UCSD-AML1 (cell line): ENCODE data around the gene HACD1.
A peak's percentile ranks its signal among the peaks of the same experiment; 100 is the strongest.
"Not testable (repeated sequence)": the region's sequence is repeated elsewhere in the genome, so short reads cannot be mapped to it uniquely, and the experiment has no call there.

ENCODE experiments used
- DNase-seq: peaks from one replicate; lab custom pipeline; 2025; ENCODE audit not compliant: unreplicated experiment; lab: John Stamatoyannopoulos, UW

The HACD1 gene

DNA sequence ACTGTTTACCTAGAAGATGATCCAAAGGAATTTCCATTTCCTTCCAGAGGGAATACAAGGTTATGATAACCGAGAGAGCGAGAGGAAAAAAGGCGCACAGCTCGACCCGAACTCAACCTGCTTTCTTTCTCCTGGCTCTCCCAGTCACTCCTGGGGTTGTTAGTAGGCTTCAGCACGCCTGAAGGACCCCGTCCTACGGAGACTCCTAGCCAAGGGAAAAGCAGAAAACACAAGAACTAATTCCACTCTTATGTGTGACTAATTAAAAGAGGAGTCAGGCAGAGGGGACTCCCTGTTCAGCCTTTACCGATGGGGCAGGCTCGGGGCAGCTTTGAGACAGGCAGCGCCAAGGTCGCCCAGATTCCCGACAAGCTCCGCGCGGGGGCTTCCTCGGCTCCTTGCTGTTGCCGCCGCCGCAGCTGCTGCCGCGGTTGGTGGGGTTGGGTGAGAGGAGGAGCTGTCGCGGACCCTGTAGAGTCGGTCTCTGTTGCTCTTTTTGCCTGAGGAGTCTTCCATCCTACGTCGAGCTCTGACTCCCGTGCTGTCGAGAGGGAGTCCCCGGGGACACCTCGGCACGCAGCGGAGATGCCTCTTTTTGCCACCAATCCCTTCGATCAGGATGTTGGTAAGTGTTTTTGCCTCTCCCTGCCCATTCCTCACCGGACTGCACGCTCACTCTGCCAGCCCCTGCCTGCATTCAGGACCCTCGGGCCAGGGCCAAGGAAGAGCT, 26.7 kb upstream of the HACD1 start, which contains the start of gene STAM:
STAM (plus strand) TSS at position 397 of the 730 bp plus-strand sequence; CDS start at position 586, 189 bp downstream.
- peak; percentile 91 for DNase-seq

DNA sequence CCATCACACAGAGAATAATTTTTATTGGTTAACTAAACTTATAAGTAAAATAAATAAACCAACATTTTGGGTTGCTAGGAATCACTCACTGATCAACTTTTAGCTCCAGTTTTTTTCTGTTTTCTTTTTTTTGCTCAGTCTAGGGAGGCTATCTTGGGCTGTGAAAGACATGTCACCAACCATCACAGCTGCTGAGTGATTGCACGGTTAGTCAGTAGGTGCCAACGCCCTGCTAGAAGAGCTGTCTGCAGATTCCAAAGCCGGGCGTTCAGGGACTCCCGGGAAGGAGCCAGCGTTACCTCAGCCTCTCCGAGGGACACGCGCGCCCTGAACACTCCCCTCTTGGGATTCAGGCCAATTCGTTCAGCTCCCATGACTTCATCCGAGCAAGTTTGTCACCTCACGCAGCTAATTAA, 26.2 kb upstream of the HACD1 start:
- peak; percentile 59 for DNase-seq

GRCh38 chr10:17640331-17640816, 23.2 kb upstream of the HACD1 start:
- DNase-seq: no peak

DNA sequence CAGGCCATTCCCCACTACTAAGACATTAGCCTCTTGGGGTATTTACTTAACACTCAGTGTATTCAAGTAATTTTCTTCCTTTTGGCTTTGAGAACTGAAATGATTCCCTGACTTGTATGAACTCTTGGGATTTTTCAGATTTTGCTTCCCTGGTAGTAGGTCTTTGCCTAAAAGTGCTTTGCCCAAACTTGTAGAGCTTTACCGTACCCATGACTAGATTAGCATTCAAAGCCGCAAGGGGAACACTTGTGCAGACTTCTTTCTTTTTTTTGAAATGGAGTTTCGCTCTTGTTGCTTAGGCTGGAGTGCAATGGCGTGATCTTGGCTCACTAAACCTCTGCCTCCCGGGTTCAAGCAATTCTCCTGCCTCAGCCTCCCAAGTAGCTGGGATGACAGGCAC, 20.7 kb upstream of the HACD1 start:
- no peak for DNase-seq

DNA sequence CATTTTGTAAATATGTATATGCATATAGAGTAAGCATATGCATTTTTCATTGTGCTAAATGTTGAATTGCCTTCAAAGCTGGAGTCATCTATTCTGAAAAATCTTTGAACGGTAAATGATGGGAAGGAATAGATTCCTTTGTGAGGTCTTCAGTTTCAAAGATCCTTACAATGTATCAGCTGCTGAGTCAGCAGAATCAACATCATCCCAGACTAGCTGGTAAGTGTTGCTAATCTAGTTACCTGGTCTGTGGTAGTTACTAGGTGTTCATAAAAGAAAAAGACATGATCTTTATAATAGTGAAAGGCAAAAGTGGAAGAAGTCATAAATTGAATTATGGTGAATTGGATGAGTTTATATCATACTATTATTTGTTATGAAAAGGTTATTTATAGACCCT, 16.2 kb upstream of the HACD1 start:
- DNase-seq: no peak

DNA sequence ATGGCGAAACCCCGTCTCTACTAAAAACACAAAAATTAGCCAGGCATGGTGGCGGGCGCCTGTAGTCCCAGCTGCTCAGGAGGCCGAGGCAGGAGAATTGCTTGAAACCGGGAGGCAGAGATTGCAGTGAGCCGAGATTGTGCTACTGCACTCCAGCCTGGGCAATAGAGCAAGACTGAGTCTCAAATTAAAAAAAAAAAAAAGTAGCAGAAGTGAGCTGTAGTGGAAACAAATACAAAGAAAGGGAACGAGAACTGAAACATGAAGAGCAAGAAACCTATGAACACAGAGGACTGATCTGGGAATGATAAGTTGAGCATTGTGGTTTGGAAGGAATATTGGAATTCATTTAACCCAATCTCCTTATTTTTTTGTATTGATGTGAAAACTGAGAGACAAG, 15.4 kb upstream of the HACD1 start:
- DNase-seq: not testable (repeated sequence)

DNA sequence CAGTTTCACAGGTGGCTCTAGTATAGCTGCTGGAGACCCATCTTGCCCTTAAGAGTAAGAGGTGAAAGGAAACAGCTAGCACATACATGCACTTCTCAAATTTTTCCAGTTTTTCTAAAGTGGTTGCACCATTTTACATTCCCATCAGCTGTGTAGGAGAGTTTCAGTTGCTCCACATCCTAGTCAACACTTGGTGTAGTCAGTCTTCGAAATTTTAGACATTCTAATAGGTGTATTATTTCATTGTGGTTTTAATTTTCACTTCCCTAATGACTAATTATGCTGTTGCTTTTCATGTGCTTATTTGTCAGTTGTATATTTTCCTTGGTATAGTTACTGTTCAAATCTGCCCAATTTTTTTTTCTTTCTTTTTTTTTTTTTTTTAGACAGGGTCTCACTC, 9.5 kb upstream of the HACD1 start:
- no peak for DNase-seq

- no peak for DNase-seq
Observed at GRCh38 chr10:17624996-17625395, 7.8 kb upstream of the HACD1 start.

- DNase-seq: no peak
Observed at GRCh38 chr10:17622061-17622460, 4.9 kb upstream of the HACD1 start.

GRCh38 chr10:17616403-17617030, 657 bp downstream of the HACD1 start:
- peak; percentile 65 for DNase-seq

GRCh38 chr10:17609523-17610079, 7.6 kb downstream of the HACD1 start:
- DNase-seq: no peak

DNA sequence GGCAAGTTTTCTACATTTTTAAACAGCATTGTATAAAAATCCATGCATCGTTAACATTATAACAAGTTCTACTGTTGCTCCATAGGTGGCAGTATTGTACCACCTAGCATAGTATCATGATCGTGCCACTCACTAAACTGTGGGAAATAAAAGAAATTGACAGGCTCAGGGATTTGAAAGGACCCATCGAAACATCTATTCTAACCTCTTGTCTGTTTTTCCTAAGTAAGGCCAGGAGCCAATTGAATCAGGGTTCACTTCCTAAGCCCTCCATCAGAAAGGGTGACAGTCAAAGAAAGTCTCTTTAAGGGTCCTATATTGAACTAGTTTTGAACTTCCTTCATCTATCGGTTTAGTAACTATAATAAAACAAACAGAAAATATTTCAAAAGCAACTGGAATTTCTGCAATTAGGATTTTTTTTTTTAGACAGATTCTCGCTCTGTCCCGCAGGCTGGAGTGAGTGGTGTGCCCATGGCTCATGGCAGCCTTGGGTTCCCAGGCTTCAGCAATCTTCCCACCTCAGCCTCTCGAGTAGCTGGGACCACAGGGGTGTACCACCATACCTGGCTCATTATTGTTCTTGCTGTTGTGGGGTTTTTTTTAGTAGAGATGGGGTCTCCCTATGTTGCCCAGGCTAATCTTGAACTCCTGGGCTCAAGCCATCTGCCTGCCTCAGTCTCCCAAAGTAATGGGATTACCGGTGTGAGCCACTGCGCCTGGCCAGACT, 9.4 kb downstream of the HACD1 start:
- DNase-seq: no peak

GRCh38 chr10:17607060-17607459, 10.1 kb downstream of the HACD1 start:
- DNase-seq: no peak

- no peak for DNase-seq
Observed at GRCh38 chr10:17606547-17607040, 10.6 kb downstream of the HACD1 start.

GRCh38 chr10:17605936-17606335, 11.2 kb downstream of the HACD1 start:
- DNase-seq: no peak

DNA sequence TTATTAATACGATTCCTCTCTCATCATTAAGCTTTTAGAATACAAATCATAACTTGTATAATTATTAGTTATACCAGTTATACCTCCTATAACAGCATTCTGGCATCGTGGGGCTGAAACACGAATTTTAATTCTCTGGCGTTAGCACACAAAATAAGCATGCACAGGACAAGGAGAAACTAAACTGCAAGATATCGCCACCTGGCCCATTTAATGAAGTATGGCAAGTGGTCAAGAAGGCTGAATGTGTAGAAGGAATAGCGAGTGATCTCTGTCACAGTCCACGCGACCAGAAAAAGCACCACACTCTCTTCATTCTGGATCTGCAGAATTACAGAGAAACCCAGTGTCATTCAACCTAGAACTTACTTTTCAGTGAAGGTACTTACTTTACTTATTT, 18.1 kb downstream of the HACD1 start:
- no peak for DNase-seq

DNA sequence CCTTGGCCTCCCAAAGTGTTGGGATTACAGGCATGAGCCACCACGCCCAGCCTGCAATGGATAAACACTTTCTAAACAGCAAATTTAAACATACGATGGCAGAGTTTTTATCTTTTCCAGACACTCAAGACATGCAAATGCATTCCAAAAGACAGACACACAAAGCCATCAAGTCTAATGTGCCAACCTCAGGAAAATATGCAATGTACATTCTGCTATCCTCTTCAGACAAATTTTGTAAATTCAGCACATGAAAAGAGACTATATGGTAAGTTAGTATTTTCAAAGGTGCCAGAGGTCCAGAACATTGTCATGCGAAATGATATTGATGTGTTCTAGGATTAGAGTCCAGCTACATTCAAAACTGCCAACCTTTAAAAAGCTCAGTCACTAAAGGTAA, 19.8 kb downstream of the HACD1 start:
- DNase-seq: no peak

DNA sequence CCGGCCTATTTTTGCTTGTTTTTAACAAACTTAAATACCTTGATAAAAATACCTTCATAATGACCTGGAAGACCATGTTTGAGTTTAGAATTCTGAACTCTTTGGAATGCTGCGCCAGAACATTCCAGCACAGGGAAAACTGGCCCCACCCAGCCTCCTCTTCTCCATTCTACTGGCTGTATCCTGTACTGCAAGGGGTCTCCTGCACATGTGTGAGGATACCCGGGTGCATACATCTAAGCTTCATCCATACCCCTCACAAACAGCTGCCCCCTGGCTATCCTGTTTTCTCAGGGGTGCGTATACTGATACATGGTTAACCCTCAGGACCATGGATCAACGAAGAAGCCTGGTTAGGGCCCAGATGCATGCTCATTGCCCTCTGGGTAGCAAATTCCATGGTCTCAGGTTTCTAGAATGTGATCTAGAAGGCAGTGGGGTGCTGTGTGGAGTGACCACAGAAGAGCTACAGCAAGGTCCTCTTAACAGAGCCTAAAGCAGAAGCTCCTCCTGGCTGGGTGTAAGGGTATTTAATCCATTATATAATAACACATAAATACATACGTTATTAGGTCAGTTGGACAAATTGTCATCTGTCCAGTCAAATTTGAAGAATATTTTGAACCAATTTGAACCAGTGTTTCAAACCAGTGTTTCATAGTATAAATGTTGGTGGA, 26.1 kb downstream of the HACD1 start:
- no peak for DNase-seq

DNA sequence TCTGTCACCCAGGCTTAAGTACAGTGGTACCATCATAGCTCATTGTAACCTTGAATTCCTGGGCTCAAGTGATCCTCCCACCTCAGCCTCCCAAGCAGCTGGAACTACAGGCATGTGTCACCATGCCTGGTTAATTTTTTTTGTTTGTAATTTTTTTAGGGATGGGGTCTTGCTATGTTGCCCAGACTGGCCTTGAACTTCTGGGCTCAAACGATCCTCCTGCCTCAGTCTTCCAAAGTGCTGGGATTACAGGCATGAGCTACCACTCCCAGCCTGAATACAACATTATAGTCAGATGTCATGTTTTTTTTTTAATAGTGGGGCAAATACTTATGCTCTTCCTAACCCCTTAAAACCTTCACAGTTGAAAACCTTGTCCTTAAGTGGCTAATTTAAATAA, 27.9 kb downstream of the HACD1 start:
- DNase-seq: not testable (repeated sequence)

- no peak for DNase-seq
Observed at GRCh38 chr10:17588420-17588819, 28.8 kb downstream of the HACD1 start.

DNA sequence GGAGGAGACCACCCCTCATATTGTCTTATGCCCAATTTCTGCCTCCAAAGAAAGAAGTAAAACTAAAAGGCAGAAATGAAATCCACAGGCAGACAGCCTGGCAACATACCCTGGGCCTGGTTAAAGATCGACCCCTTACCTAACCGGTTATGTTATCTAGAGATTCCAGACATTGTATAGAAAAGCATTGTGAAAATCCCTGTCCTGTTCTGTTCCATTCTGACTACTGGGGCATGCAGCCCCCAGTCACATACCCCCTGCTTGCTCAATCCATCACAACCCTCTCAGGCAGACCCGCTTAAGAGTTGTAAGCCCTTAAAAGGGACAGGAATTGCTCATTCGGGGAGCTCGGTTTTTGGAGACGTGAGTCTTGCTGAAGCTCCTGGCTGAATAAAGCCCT, 29.9 kb downstream of the HACD1 start:
- DNase-seq: not testable (repeated sequence)
